Liver (tissue), 9 donors: ENCODE results near the gene C19orf25. TPM values are rescaled to one million over a fixed set of nuclear protein-coding genes. Genes with fewer than 3 reads are reported as not detected.

ENCODE experiments used
- DNase-seq: peaks from one replicate; pipeline ENCODE4 v3.0.0-alpha.2; 2017; ENCODE audit warnings: low spot score
- H3K27ac ChIP-seq, 2 donors: one replicate each; pipeline ENCODE4 v1.7.0; 2013; ENCODE audit warnings: inconsistent platforms in 2 of 2, low read length in 2 of 2, control low read depth in 1 of 2, low read depth in 1 of 2, mild to moderate bottlenecking in 1 of 2
- H3K27me3 ChIP-seq, 4 donors: one replicate each; pipeline versions ENCODE4 v1.6.1 to v1.7.0; 2013; ENCODE audit warnings: low read length in 3 of 4, inconsistent platforms in 1 of 4, mild to moderate bottlenecking in 1 of 4, moderate library complexity in 1 of 4; ENCODE audit not compliant: control insufficient read depth in 4 of 4, insufficient read depth in 4 of 4
- H3K36me3 ChIP-seq, 4 donors: one replicate each; pipeline versions ENCODE4 v1.6.1 to v1.7.0; 2013; ENCODE audit warnings: low read length in 3 of 4, mild to moderate bottlenecking in 3 of 4, low read depth in 1 of 4, moderate library complexity in 1 of 4; ENCODE audit not compliant: control insufficient read depth in 4 of 4, insufficient read depth in 3 of 4
- H3K4me1 ChIP-seq, 4 donors: one replicate each; pipeline versions ENCODE4 v1.6.1 to v1.7.0; 2013; ENCODE audit warnings: low read length in 3 of 4, mild to moderate bottlenecking in 3 of 4, moderate library complexity in 1 of 4; ENCODE audit not compliant: control insufficient read depth in 4 of 4, insufficient read depth in 4 of 4
- H3K4me3 ChIP-seq, 3 donors: one replicate each; pipeline versions ENCODE4 v1.6.1 to v1.7.0; 2013; ENCODE audit warnings: low read length in 3 of 3, control low read depth in 1 of 3, low read depth in 1 of 3, mild to moderate bottlenecking in 1 of 3
- H3K9ac ChIP-seq, 2 donors: one replicate each; pipeline ENCODE4 v1.7.0; 2013; ENCODE audit warnings: low read length in 2 of 2, mild to moderate bottlenecking in 2 of 2, moderate library complexity in 2 of 2, control low read depth in 1 of 2, low read depth in 1 of 2
- H3K9me3 ChIP-seq, 4 donors: one replicate each; pipeline versions ENCODE4 v1.6.1 to v1.7.0; 2013; ENCODE audit warnings: low read length in 3 of 4; ENCODE audit not compliant: control insufficient read depth in 4 of 4
- CTCF ChIP-seq: fragments of 150-350 bp; IDR thresholded peaks from 2 replicates; pipeline ENCODE4 v1.5.1; 2017; ENCODE audit warnings: improper control_type of control experiment, low read depth, low read length; ENCODE audit not compliant: missing input control
- EGR1 ChIP-seq, 2 donors: IDR thresholded peaks; 2 replicates each; pipeline ENCODE4 v1.6.1; 2016 to 2018; ENCODE audit warnings: antibody characterized with exemption in 2 of 2, low read depth in 2 of 2
- FOXA1 ChIP-seq: IDR thresholded peaks from 2 replicates; pipeline ENCODE4 v1.6.1; 2016; ENCODE audit warnings: antibody characterized with exemption
- FOXA2 ChIP-seq: IDR thresholded peaks from 2 replicates; pipeline ENCODE4 v1.6.1; 2016; ENCODE audit warnings: antibody characterized with exemption
- GABPA ChIP-seq, 2 donors: IDR thresholded peaks in 1 of 2; conservative IDR thresholded peaks in 1 of 2; 2 replicates each; pipeline ENCODE4 v1.6.1; 2016; ENCODE audit warnings: antibody characterized with exemption in 2 of 2, mild to moderate bottlenecking in 1 of 2, moderate library complexity in 1 of 2
- HNF4A ChIP-seq, 2 donors: conservative IDR thresholded peaks; 2 replicates each; pipeline ENCODE4 v1.6.1; 2016; ENCODE audit warnings: antibody characterized with exemption in 2 of 2, mild to moderate bottlenecking in 2 of 2
- HNF4G ChIP-seq: IDR thresholded peaks from 2 replicates; pipeline ENCODE4 v1.6.1; 2016; ENCODE audit warnings: antibody characterized with exemption
- JUND ChIP-seq, 2 donors: IDR thresholded peaks; 2 replicates each; pipeline ENCODE4 v1.6.1; 2016; ENCODE audit warnings: antibody characterized with exemption in 2 of 2
- NR2F2 ChIP-seq: IDR thresholded peaks from 2 replicates; pipeline ENCODE4 v1.6.1; 2016; ENCODE audit warnings: antibody characterized with exemption
- RAD21 ChIP-seq, 2 donors: IDR thresholded peaks; 2 replicates each; pipeline ENCODE4 v1.6.1; 2016; ENCODE audit warnings: antibody characterized with exemption in 2 of 2, mild to moderate bottlenecking in 2 of 2
- REST ChIP-seq: IDR thresholded peaks from 2 replicates; pipeline ENCODE4 v1.6.1; 2016; ENCODE audit warnings: antibody characterized with exemption, mild to moderate bottlenecking
- RXRA ChIP-seq, 2 donors: IDR thresholded peaks; 2 replicates each; pipeline ENCODE4 v1.6.1; 2017 to 2018; ENCODE audit warnings: antibody characterized with exemption in 2 of 2, mild to moderate bottlenecking in 1 of 2
- SP1 ChIP-seq: IDR thresholded peaks from 2 replicates; pipeline ENCODE4 v1.6.1; 2018; ENCODE audit warnings: antibody characterized with exemption, mild to moderate bottlenecking
- TAF1 ChIP-seq: conservative IDR thresholded peaks from 2 replicates; pipeline ENCODE4 v1.6.1; 2016; ENCODE audit warnings: antibody characterized with exemption, mild to moderate bottlenecking
- YY1 ChIP-seq: IDR thresholded peaks from 2 replicates; pipeline ENCODE4 v1.6.1; 2016; ENCODE audit warnings: antibody characterized with exemption, mild to moderate bottlenecking
- WGBS: extraction: QIAGEN DNeasy Blood & Tissue Kit; methylation state at CpG from one replicate; pipeline ENCODE4 v1.1.7; 2013; 5-methylcytosine and 5-hydroxymethylcytosine counted together
- polyA plus RNA-seq, 2 donors: library from polyadenylated mRNA; stranded (reverse) in 1 of 2; unstranded in 1 of 2; fragments of 200-250 nt in 1 of 2; fragments of >200 nt in 1 of 2; fragmentation: Nextera tagmentation in 1 of 2; extraction: Ambion mirVana in 1 of 2; gene quantifications; one replicate each; pipeline versions ENCODE4 v1.2.1 to v1.2.3, GENCODE V29; 2013 to 2015
- total RNA-seq, 2 donors: library from RNA; depleted of rRNA; stranded (reverse); fragments of >200 nt; gene quantifications; one replicate each; pipeline ENCODE4 v1.2.3, GENCODE V29; 2014
- TF ChIP-seq, protein P1 (sequence below): IDR thresholded peaks from 2 replicates; pipeline ENCODE4 v1.6.1; 2016; ENCODE audit warnings: antibody characterized with exemption
- TF ChIP-seq, protein P2 (sequence below): IDR thresholded peaks from 2 replicates; pipeline ENCODE4 v1.6.1; 2016; ENCODE audit warnings: antibody characterized with exemption
- TF ChIP-seq, protein P3 (sequence below): IDR thresholded peaks from 2 replicates; pipeline ENCODE4 v1.6.1; 2016; ENCODE audit warnings: antibody characterized with exemption
- donor health status: healthy.
- donor health status: healthy.
- donor health status: healthy.
- donor health status: healthy.
- donor health status: healthy.

C19orf25 gene
- total and polyA plus RNA-seq, 4 donors = 15.1 to 19.8 (median 18.5) TPM

DNA sequence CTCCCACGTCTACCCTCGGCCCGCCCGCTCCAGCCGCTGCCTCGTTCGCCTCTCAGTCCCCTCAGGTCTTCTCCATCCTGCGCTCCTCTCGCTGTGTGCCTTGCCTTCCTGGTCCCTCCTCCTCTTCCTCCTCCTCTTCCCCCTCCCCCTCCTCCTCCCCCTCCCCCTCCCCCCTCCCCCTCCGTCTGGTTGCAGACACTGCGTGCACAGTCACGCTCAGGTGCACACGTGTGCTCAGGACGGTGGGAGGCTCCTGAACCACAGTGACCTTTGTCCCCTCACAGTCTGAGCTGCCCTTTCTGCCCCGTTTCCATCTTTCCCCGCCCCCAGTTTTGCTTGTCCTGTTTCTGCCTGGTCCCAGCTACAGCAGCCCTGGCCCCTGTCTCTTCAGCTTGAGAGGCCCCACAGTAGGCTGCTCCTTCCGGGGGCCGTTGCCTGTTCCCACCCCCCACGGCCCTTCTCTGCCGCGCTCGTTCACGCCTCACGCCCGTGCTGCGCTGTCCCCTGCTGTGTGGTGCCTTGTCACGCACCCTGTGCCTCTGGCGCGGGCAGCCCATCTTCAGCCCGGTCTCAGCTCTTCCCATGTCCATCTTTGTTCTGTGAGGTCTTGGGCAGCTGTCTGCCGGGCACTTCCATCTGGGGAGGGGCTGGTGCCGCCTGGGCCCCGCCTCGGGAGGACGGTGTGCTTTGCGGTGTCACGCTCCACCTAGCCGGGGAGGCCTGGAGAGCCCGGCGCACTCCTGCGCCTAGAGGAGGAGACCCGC, 54.6 kb downstream of the C19orf25 start:
- TF ChIP-seq, protein P1, sequence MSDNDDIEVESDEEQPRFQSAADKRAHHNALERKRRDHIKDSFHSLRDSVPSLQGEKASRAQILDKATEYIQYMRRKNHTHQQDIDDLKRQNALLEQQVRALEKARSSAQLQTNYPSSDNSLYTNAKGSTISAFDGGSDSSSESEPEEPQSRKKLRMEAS = no peak
- no peak for TF ChIP-seq TAF1
- TF ChIP-seq GABPA (IDR thresholded peaks at IDR 0.05 in 1 of 2, conservative IDR thresholded peaks at IDR 0.05 in 1 of 2) = no peak
- no peak for TF ChIP-seq FOXA1
- peak; percentile 32 for TF ChIP-seq HNF4G
- no peak for TF ChIP-seq JUND (IDR thresholded peaks at IDR 0.05)
- peak; percentile 65 for TF ChIP-seq SP1
- peak; percentile 78 to 82 for TF ChIP-seq RXRA (IDR thresholded peaks at IDR 0.05)
- TF ChIP-seq, protein P2, sequence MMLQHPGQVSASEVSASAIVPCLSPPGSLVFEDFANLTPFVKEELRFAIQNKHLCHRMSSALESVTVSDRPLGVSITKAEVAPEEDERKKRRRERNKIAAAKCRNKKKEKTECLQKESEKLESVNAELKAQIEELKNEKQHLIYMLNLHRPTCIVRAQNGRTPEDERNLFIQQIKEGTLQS = no peak
- no peak for TF ChIP-seq RAD21 (IDR thresholded peaks at IDR 0.05)
- TF ChIP-seq REST = no peak
- no peak for TF ChIP-seq CTCF
- peak; percentile 49 for TF ChIP-seq YY1
- TF ChIP-seq EGR1 (IDR thresholded peaks at IDR 0.05; ENCODE audit: low read depth in 2 of 2) = no peak
- peak; percentile 78 to 79 for TF ChIP-seq HNF4A (conservative IDR thresholded peaks at IDR 0.05)
- TF ChIP-seq NR2F2 = peak; percentile 11
- TF ChIP-seq FOXA2 = no peak
- TF ChIP-seq, protein P3, sequence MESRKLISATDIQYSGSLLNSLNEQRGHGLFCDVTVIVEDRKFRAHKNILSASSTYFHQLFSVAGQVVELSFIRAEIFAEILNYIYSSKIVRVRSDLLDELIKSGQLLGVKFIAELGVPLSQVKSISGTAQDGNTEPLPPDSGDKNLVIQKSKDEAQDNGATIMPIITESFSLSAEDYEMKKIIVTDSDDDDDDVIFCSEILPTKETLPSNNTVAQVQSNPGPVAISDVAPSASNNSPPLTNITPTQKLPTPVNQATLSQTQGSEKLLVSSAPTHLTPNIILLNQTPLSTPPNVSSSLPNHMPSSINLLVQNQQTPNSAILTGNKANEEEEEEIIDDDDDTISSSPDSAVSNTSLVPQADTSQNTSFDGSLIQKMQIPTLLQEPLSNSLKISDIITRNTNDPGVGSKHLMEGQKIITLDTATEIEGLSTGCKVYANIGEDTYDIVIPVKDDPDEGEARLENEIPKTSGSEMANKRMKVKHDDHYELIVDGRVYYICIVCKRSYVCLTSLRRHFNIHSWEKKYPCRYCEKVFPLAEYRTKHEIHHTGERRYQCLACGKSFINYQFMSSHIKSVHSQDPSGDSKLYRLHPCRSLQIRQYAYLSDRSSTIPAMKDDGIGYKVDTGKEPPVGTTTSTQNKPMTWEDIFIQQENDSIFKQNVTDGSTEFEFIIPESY = no peak
- Histone ChIP-seq H3K9ac (no peak overlapping the region), H3K27me3 (no peaks in the 10 kb centered on the region), H3K9me3 (no peaks in the 10 kb centered on the region), H3K27ac (peak overlapping the region; percentile 26 to 66), H3K36me3 (peaks cover 14 to 39% (median 29%) of the 10 kb centered on the region in 4 donors), H3K4me1 (peaks cover 7 to 44% (median 26%) of the 10 kb centered on the region in 4 donors), H3K4me3 (no peak overlapping the region)
- DNase-seq = peak; percentile 57
- WGBS = 74% methylated on average over 40 of the region's 42 CpGs
